ENCODE data around the gene PACRG.

DNA sequence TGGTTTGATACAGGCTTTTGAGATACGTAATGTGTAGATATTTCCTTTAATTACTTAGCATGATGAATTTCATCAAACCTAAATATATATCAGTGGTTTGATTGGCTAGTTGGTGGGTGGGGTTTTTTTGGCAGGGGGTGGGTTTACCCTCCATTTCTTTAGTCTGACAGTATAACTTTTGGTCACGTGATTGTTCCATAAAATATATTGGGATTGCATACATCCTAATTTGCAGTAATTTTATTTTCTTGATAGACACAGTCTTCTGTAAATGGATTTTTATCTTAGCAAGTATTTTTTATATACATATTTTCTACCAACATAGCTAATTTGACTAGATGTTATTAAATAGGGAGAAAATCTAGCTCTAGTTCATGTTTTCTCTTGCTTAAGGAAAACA lies 509.3 kb downstream of the PACRG start:
- TF ChIP-seq NRF1 (IDR thresholded peaks at IDR 0.05; ENCODE audit: low read depth, low read length) (no peak), GABPA (IDR thresholded peaks at IDR 0.05; ENCODE audit: low read depth) (no peak)
